GM10248 (cell line): ENCODE results near the gene KCTD19.

ENCODE experiments used
- CTCF ChIA-PET: fragments of 300-600 bp; sonication (Branson Sonifier 250); formaldehyde crosslinking; extraction: SDS; loops from one replicate; lab custom pipeline; 2021; ENCODE audit warnings: antibody characterized with exemption; lab: Yijun Ruan, JAX
- POLR2A ChIA-PET: fragments of 350-650 bp; sonication (Branson Sonifier 250); formaldehyde crosslinking; extraction: SDS; loops from one replicate; lab custom pipeline; 2020; ENCODE audit warnings: antibody characterized with exemption; lab: Yijun Ruan, JAX
- DNase-seq: peaks from one replicate; pipeline ENCODE4 v3.0.0; 2012; ENCODE audit errors: extremely low spot score
- TF ChIP-seq, protein P1 (sequence below): IDR thresholded peaks from 2 replicates; pipeline ENCODE4 v1.5.1; 2012; ENCODE audit warnings: mild to moderate bottlenecking, low read depth; ENCODE audit errors: extremely low read depth, missing control alignments, control extremely low read depth

The KCTD19 gene

GRCh38 chr16:67278773-67279295 lies 47.7 kb downstream of the KCTD19 start:
- peak; percentile 78 for DNase-seq
- TF ChIP-seq, protein P1, sequence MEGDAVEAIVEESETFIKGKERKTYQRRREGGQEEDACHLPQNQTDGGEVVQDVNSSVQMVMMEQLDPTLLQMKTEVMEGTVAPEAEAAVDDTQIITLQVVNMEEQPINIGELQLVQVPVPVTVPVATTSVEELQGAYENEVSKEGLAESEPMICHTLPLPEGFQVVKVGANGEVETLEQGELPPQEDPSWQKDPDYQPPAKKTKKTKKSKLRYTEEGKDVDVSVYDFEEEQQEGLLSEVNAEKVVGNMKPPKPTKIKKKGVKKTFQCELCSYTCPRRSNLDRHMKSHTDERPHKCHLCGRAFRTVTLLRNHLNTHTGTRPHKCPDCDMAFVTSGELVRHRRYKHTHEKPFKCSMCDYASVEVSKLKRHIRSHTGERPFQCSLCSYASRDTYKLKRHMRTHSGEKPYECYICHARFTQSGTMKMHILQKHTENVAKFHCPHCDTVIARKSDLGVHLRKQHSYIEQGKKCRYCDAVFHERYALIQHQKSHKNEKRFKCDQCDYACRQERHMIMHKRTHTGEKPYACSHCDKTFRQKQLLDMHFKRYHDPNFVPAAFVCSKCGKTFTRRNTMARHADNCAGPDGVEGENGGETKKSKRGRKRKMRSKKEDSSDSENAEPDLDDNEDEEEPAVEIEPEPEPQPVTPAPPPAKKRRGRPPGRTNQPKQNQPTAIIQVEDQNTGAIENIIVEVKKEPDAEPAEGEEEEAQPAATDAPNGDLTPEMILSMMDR = peak; percentile 42
- POLR2A ChIA-PET = no interaction called here
- CTCF ChIA-PET = interaction anchor here (0.7 to 2.5 kb wide), 19 partner anchors 8 to 203 kb away, joined by 3 to 16 read pairs (median 4); partner anchors contain the start of genes ATP6V0D1 and TPPP3

DNA sequence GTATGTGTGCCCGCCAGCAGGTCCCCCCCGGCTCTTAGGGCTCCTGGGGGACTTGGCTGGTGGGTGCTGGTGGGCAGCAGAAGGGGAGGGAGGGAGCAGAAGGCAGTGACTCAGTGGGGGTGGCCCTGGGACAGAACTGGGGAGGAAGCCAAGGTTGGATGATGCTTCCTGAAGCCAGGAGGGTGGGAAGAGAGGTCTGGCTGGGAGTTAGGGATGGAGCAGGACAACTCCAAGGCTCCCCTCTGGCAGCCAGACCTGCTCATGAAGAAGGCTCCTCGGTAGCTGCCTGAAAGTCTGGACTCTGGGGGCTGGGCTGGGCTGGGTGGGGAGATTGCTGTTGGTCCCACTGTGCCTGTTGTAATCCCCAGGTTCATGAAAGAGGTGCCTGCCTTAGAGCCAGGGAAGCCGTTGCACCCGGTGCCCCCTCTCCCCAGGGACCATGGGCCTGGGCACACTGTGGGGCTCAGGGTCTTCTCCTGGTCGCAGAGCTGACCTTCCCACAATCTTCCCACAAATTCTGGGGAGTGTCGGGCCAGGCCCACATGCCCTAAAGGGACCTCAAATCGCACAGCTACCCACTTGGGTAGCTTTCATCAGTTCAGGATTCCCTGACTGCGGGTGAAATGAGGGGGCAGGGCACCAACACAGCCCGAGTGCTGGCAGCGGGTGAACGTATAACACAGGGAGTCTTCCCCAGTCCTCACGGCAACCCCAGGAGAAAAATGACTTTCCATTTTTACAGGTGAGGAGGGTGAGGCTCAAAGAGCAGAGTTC lies 48.4 kb downstream of the KCTD19 start:
- no peak for DNase-seq
- TF ChIP-seq, protein P1 = no peak
- POLR2A ChIA-PET = no interaction called here
- CTCF ChIA-PET = interaction anchor here (0.7 to 2.5 kb wide), 20 partner anchors 8 to 203 kb away, joined by 3 to 16 read pairs (median 4); partner anchors contain the start of genes ATP6V0D1 and TPPP3

DNA sequence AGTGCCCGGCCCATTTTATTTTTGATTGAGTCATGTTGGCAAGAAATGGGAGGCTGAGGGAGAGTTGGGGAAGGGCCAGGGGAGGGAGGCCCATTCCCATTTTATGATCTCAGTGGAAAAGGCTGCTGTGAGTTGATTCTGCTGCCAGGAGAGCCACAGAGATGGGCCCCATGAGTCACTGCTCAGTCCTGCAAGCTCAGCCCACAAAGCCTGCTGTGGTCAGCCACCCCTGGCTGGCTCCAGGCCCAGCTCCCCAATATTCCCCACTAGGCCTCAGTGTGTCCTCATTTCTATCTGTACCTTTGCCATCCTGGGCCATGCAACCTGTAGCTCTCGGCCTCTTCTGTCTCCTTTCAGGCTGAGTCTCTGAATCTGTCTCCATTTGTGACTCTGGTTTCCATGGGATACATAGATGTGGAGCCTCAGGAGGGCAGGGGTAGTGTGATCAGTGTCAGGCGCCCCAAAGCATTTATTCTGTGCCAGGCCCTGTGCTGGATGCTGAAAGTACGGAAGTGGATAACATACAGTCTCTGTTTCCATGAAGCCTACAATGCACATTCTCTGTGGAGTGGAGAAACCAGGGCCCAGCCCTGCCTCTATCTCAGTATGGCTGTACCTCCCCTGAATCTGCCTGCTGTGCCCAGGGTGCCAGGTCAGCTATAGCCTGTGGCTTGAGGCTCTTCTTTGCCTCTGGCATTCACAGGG lies 49.1 kb downstream of the KCTD19 start:
- TF ChIP-seq, protein P1 = no peak
- ChIA-PET POLR2A (no interaction called here), CTCF (interaction anchor here (0.7 to 2.5 kb wide), 8 partner anchors 8 to 203 kb away, joined by 3 to 16 read pairs (median 5); partner anchors contain the start of gene ATP6V0D1)
- DNase-seq = no peak

GRCh38 chr16:67275321-67275720 lies 51.2 kb downstream of the KCTD19 start:
- TF ChIP-seq, protein P1 = no peak
- ChIA-PET POLR2A (no interaction called here), CTCF (no interaction called here)
- no peak for DNase-seq

- ChIA-PET POLR2A (interaction anchor here (0.6 kb wide), 1 partner anchor 1333 kb away, joined by 3 read pairs; no protein-coding TSS in a partner anchor), CTCF (interaction anchor here (0.9 to 1.4 kb wide), 4 partner anchors 10 to 15 kb away, joined by 4 to 5 read pairs (median 4); no protein-coding TSS in a partner anchor)
- TF ChIP-seq, protein P1 = no peak
- no peak for DNase-seq
Observed at GRCh38 chr16:67271446-67271845, 55.1 kb downstream of the KCTD19 start.

DNA sequence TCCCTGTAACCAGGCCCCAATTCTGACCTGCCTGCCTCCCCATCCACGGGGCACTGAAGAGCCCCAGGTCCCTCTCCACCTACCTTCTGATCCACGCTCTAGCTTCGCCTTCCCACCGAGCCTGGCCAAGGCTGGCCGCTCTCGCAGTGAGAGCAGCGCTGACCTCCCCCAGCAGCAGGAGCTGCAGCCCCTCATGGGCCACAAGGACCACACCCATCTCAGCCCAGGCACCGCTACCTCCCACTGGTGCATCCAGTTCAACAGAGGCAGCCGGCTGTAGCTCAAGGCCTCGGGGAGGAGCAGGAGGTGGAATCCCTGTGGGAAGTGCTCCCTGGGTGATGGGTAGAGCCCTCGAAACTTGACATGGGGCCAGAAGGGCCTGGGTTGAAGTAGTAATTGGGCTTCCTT lies 55.6 kb downstream of the KCTD19 start:
- TF ChIP-seq, protein P1 = no peak
- ChIA-PET POLR2A (interaction anchor here (0.6 kb wide), 1 partner anchor 1333 kb away, joined by 3 read pairs; no protein-coding TSS in a partner anchor), CTCF (interaction anchor here (0.9 to 1.9 kb wide), 6 partner anchors 10 to 157 kb away, joined by 4 to 7 read pairs (median 4); no protein-coding TSS in a partner anchor)
- DNase-seq = no peak
